Measurements from ENCODE around the gene PDP2. TPM values are rescaled to one million over a fixed set of nuclear protein-coding genes. Genes with fewer than 3 reads are reported as not detected.
"Not testable (repeated sequence)": the region's sequence is repeated elsewhere in the genome, so short reads cannot be mapped to it uniquely, and the experiment has no call there.

PDP2 gene
- total RNA-seq, 1 donor: 6.2 TPM

GRCh38 chr16:66933776-66934137 lies 53.4 kb downstream of the PDP2 start:
- TF ChIP-seq CTCF (IDR thresholded peaks at IDR 0.05; ENCODE audit: insufficient read depth, low read length): no peak

GRCh38 chr16:66934138-66934838 lies 54.0 kb downstream of the PDP2 start, which contains the start of gene CIAO2B:
Gene CIAO2B (minus strand): TSS chr16:66934402. CDS start chr16:66934364, 38 bp downstream.
- peak; percentile 77 for DNase-seq (ENCODE audit: low read depth)
- no peak for TF ChIP-seq CTCF (IDR thresholded peaks at IDR 0.05; ENCODE audit: insufficient read depth, low read length)
- H3K4me3 ChIP-seq (ENCODE audit: low read depth, low read length): peak within 1 kb of the TSS; percentile 99

More at GRCh38 chr16:66933776-66934137, 53.4 kb downstream of the PDP2 start:
- DNase-seq (ENCODE audit: low read depth): no peak
- peak overlapping the region; percentile 99 for H3K4me3 ChIP-seq (ENCODE audit: low read depth, low read length)

GRCh38 chr16:66934839-66935313 lies 54.6 kb downstream of the PDP2 start:
- not testable (repeated sequence) for DNase-seq (ENCODE audit: low read depth)
- peak overlapping the region; percentile 99 for H3K4me3 ChIP-seq (ENCODE audit: low read depth, low read length)

GRCh38 chr16:66935314-66936011 lies 55.1 kb downstream of the PDP2 start, which contains the start of gene CES2:
Gene CES2 (plus strand): TSS chr16:66935516. CDS start chr16:66935636, 120 bp downstream.
- DNase-seq (ENCODE audit: low read depth): peak; percentile 55
- no peak for TF ChIP-seq CTCF (IDR thresholded peaks at IDR 0.05; ENCODE audit: insufficient read depth, low read length)

GRCh38 chr16:66936462-66936861 lies 56.1 kb downstream of the PDP2 start:
- no peak for DNase-seq (ENCODE audit: low read depth)
- H3K4me3 ChIP-seq (ENCODE audit: low read depth, low read length): peak overlapping the region; percentile 99
- no peak for TF ChIP-seq CTCF (IDR thresholded peaks at IDR 0.05; ENCODE audit: insufficient read depth, low read length)

More at GRCh38 chr16:66935314-66936011, 55.1 kb downstream of the PDP2 start, which contains the start of gene CES2:
- H3K4me3 ChIP-seq (ENCODE audit: low read depth, low read length): peak within 1 kb of the TSS; percentile 99

GRCh38 chr16:66936889-66937554 lies 56.7 kb downstream of the PDP2 start:
- no peak overlapping the region for H3K4me3 ChIP-seq (ENCODE audit: low read depth, low read length)
- DNase-seq (ENCODE audit: low read depth): no peak
- TF ChIP-seq CTCF (IDR thresholded peaks at IDR 0.05; ENCODE audit: insufficient read depth, low read length): no peak
